ENCODE data around the gene NKAIN2. TPM values are rescaled to one million over a fixed set of nuclear protein-coding genes. Genes with fewer than 3 reads are reported as not detected.

NKAIN2 gene
- polyA plus RNA-seq, 1 donor (not counting 4 experiments of a cell fraction or from before 2014, with no cell fraction given), result 0.13 TPM

- H3K4me2 ChIP-seq (ENCODE audit: control insufficient read depth, extremely low read depth, insufficient read depth, low read depth, low read length), result no peak overlapping the region
- H3K79me2 ChIP-seq (ENCODE audit: control insufficient read depth, insufficient read depth, low read length), result no peaks in the 10 kb centered on the region
- no peaks in the 10 kb centered on the region for H4K20me1 ChIP-seq (ENCODE audit: control insufficient read depth, extremely low read depth, insufficient read depth, low read length)
- H2AFZ ChIP-seq (ENCODE audit: control insufficient read depth, low read length), result no peak overlapping the region
- peaks cover 6% of the 10 kb centered on the region for H3K27me3 ChIP-seq (ENCODE audit: control insufficient read depth, extremely low read depth, insufficient read depth, low read length)
- H3K4me3 ChIP-seq (ENCODE audit: control insufficient read depth in 2 of 3, extremely low read depth in 1 of 3, insufficient read depth in 2 of 3, low read depth in 1 of 3, low read length in 3 of 3), result no peak overlapping the region
- DNase-seq (ENCODE audit: low read depth, low spot score) (no peak), FAIRE-seq (no peak)
- no peak overlapping the region for H3K9ac ChIP-seq (ENCODE audit: control insufficient read depth, extremely low read depth, insufficient read depth, low read length)
- H3K9me3 ChIP-seq (ENCODE audit: control insufficient read depth, low read depth, low read length), result no peaks in the 10 kb centered on the region
- TF ChIP-seq CTCF (optimal IDR thresholded peaks at IDR 0.05 in 1 of 3, IDR thresholded peaks at IDR 0.05 in 1 of 3, conservative IDR thresholded peaks at IDR 0.05 in 1 of 3; ENCODE audit: extremely low read depth in 1 of 3, insufficient read depth in 2 of 3, low read length in 3 of 3), result no peak
- TF ChIP-seq EZH2 (IDR thresholded peaks at IDR 0.05; ENCODE audit: low read length), result no peak
- dilution Hi-C loops (cut with MboI; ENCODE audit: extremely low pct_ligation_motif_present, low sequenced_read_pairs), result no loop called here
- H3K4me1 ChIP-seq (ENCODE audit: control insufficient read depth, extremely low read depth, insufficient read depth, low read length), result no peaks in the 10 kb centered on the region
- H3K36me3 ChIP-seq (ENCODE audit: control insufficient read depth in 2 of 2, extremely low read depth in 1 of 2, insufficient read depth in 2 of 2, low read length in 2 of 2), result no peaks in the 10 kb centered on the region
- H3K9me1 ChIP-seq (ENCODE audit: control insufficient read depth, extremely low read depth, insufficient read depth, low read length), result no peaks in the 10 kb centered on the region
- H3K27ac ChIP-seq (ENCODE audit: control insufficient read depth, insufficient read depth, low read length), result no peak overlapping the region
Measured at GRCh38 chr6:124535299-124535698, 731.6 kb downstream of the NKAIN2 start.

GRCh38 chr6:124535746-124536145 lies 732.1 kb downstream of the NKAIN2 start:
- Histone ChIP-seq H3K9ac (ENCODE audit: control insufficient read depth, extremely low read depth, insufficient read depth, low read length) (no peak overlapping the region), H3K4me3 (ENCODE audit: control insufficient read depth in 2 of 3, extremely low read depth in 1 of 3, insufficient read depth in 2 of 3, low read depth in 1 of 3, low read length in 3 of 3) (no peak overlapping the region), H3K27me3 (ENCODE audit: control insufficient read depth, extremely low read depth, insufficient read depth, low read length) (peaks cover 6% of the 10 kb centered on the region), H3K36me3 (ENCODE audit: control insufficient read depth in 2 of 2, extremely low read depth in 1 of 2, insufficient read depth in 2 of 2, low read length in 2 of 2) (no peaks in the 10 kb centered on the region), H4K20me1 (ENCODE audit: control insufficient read depth, extremely low read depth, insufficient read depth, low read length) (no peaks in the 10 kb centered on the region), H3K27ac (ENCODE audit: control insufficient read depth, insufficient read depth, low read length) (no peak overlapping the region), H3K4me2 (ENCODE audit: control insufficient read depth, extremely low read depth, insufficient read depth, low read depth, low read length) (no peak overlapping the region), H3K9me3 (ENCODE audit: control insufficient read depth, low read depth, low read length) (no peaks in the 10 kb centered on the region), H3K4me1 (ENCODE audit: control insufficient read depth, extremely low read depth, insufficient read depth, low read length) (no peaks in the 10 kb centered on the region), H3K9me1 (ENCODE audit: control insufficient read depth, extremely low read depth, insufficient read depth, low read length) (no peaks in the 10 kb centered on the region), H3K79me2 (ENCODE audit: control insufficient read depth, insufficient read depth, low read length) (no peaks in the 10 kb centered on the region), H2AFZ (ENCODE audit: control insufficient read depth, low read length) (no peak overlapping the region)
- dilution Hi-C loops (cut with MboI; ENCODE audit: extremely low pct_ligation_motif_present, low sequenced_read_pairs), result no loop called here
- FAIRE-seq (peak; percentile 65), DNase-seq (ENCODE audit: low read depth, low spot score) (no peak)
- TF ChIP-seq CTCF (optimal IDR thresholded peaks at IDR 0.05 in 1 of 3, IDR thresholded peaks at IDR 0.05 in 1 of 3, conservative IDR thresholded peaks at IDR 0.05 in 1 of 3; ENCODE audit: extremely low read depth in 1 of 3, insufficient read depth in 2 of 3, low read length in 3 of 3) (no peak), EZH2 (IDR thresholded peaks at IDR 0.05; ENCODE audit: low read length) (no peak)
